Endothelial cell of hepatic sinusoid (primary cell): ENCODE data around the gene ELMO3.

Experiments
- in situ Hi-C: cut with HindIII; loops from 2 replicates; pipeline ENCODE4 v1.10.0; 2017; ENCODE audit warnings: low sequenced_read_pairs

ELMO3 gene

DNA sequence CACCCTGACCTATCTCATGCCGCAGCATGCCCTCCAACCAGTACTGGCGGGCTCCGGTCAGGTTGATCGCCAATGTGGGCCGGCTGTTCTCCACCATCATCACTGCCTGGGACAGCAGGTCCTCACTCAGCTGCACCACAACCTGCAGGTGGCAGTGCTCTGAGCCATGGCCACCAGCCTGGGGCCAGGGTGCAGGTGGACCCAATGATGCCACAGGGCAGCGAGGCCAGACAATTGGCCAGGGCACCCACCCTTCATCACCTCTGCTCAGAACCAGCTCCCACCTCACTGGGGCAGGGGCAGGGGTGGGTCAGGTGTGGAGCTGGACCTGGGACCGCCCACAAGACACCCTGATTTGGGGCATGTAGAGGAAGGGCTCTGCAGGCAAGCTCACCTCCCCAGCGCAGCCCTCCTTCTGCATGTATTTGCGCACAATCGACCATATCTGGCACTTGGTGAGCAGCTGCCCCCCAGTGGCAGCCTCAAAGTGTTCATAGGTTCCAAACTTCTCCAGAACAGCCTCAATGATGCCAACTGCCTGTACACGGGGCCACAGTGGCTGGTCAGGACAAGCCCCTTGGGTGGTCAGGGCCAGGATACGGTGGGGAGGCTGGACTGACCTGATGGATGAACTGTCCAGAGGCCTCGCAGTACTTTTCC lies 19.4 kb upstream of the ELMO3 start:
- in situ Hi-C loops = no loop called here

DNA sequence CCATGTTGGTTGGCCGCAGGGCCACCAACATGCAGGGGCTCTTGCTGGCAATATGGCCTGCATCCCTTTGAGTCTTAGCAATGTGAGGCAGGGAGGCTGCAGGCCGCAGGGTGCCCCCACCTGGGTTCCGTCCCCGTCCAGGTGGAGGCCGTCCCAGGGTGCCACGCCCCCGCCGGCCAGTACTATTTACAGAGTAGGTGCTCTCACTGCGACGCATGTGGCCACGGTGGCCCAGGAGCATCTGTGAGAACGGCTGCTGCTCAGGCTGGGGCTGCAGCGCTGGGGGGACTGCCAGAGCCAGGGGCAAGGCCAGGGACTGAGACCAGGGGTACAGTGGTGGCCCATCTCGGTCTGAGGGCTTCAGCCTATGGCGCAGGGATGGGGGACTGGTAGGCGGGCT lies 18.8 kb upstream of the ELMO3 start:
- in situ Hi-C loops = no loop called here

DNA sequence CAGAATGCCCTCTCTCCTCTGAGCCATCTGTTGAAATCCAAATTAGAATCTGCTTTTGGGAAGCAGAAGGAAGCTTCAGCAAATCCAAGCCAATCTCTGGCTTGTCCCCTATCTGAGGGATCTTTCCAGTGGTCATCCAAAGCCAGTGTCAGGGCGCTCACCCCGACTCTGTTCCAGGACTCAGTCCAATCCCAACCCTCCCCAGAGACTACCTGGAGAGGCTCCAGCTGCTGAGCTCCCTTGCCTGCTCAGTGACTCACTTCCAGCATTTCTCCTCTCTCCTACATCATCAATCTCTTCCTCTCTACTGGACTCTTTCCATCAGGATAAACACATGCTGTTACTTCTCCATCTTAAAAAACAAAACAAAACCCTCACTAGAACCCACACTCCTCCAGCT lies 17.6 kb upstream of the ELMO3 start:
- in situ Hi-C loops = no loop called here

DNA sequence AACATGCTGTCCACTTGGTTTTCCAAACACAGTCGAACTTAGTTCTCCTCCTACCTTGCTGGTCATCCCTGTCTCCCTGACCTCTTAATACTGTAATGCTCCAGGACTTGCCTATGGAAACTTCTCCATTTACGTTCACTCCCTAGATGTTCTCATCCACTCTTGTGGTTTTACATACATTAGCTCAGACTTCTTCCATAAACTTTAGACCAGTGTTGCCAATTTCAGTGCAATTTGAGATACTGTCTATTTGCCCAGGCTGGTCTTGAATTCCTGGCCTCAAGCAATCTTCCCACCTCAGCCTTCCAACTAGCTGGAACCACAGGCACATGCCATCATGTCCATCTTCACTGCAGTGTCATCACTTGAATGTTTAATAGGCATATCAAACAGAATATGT lies 16.6 kb upstream of the ELMO3 start:
- in situ Hi-C loops = no loop called here

DNA sequence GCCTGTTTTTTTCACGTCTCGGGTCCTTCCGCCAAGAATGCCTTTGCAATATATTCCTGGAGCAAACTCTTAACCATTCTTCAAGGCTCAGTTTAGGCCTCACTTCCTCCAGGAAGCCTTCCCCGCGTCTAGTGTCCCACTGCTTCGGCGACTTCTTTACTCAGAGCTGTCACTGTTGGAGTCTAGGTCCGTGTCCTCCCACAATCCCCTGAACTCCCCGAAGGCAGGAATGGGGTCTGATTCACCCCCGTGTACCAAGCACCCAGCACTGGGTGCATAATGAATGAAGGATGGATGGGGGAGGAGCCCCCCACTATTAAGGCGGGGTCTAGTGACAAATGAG lies 15.7 kb upstream of the ELMO3 start:
- in situ Hi-C loops = no loop called here

DNA sequence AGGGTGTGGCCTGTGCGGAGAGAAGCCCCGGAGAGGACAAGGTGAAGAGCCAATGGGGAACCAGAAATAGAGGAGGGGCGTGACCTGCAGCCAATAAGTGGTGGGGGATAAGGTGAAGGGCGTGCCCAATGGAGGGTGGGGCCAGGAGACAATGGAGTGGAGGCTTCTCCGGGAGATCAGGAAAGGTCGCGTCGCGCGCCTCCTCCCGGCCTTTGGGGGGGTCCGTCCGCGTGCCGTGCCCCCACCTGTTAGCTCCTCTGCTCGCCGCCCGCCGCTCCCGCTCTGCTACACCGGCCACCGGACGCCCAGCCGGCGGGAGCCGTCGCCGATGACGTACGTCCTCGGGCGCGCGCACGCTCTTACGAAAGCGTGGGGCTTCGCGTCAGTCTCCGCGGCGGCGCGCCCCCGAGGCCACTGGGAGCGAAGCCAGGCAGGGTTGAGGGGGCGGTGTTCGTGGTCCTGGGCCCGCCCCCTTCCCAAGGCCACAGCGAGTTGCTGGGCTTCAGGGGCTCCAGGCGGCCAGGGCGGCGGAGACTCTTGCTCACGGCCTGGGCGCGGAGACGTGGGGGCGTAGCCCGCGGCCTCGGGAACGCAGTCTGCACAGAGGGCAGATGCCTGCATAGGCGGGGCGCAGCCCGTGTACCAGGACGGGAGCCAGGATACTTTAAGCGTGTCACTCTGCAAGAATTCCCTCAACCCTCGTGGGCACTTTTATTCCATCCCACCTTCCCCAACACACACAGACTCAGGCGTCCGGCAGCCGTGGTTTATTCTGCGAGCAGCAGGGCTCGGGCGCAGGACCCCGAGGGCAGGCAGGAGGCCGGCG lies 15.1 kb upstream of the ELMO3 start, which contains the start of gene MATCAP1:
Gene MATCAP1, minus strand, starts transcription at position 337 of the 826 bp plus-strand sequence. CDS start 3,353 bp downstream, outside the sequence.
- in situ Hi-C loops = no loop called here

DNA sequence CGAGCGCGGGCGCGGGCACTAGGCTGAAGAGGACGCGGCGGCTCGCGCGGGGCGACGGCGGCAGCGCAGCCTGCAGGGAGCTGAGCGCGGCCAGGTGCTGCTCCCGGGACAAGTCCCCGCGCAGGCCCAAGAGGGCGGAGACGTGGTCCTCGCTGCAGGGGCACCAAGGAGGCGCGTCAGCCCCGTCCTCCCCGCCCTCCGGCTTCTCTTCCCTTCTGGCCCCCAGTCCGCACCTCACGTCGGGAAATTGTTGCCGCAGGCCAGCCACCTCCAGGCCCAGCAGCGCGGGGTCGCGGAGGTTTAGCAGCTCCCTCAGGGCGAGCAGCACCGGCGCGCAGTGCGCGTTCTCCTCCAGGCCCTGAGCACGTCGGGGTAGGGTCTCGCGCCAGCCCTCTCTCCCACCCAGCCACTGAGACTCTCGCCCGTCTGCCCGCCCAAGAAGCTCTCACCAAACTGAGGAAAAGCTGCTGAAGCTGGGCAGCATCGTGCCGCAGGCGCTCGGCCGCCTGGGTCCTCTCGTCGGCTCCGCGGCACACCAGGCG lies 14.4 kb upstream of the ELMO3 start:
- in situ Hi-C loops = no loop called here

DNA sequence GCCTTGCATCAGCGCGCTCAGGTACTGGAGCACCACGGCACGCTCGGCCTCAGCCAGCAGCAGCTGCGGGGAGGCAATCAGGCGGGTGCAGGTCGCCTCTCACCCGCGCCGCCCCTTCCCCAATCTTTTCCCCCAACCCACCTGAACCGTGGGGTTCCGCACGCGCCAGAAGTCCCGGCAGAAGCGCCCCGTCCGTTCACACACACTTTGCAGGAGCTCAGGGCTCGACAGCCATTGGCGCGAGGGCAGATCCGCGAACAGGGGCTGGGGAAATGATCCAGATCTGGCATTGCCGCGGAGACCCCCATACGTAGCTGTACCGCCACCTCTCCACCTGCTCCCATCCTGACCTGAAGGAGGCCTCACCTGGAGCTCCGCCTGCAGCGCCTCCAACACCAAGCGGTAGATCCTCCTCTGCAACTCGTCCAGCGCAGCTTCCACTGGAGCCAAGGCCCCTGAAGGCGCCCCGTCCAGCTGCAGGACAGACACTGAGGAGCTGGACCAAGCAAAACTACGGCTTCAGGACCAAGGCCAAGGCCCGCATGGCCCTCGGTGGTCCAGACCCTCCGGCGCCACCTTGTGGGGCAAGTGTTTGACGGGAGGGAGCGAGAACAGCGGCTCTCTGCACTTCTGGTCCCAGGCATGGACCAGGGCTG lies 13.8 kb upstream of the ELMO3 start:
- in situ Hi-C loops = no loop called here

DNA sequence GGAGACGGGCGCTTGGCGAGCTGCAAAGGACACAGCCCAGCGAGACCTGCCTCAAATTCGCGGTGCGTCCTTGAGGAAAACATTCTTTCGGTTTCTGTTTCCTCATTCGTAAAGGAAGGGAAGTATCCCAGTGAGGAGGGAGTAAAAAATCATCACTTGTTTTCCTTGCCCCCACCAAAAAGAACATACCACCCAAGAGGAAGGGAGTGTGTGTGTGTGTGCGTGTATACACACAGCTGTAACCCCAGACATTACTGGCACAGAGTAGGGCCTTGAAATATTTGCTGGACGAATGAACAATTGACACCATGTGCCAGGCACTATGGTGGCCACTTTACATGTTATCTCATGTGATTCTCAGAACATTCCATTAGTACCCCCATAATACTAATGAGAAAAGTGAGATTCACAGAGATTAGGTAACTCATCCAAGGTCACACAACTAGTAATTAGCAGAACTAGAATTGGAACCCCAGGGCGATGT lies 13.2 kb upstream of the ELMO3 start:
- in situ Hi-C loops = no loop called here

DNA sequence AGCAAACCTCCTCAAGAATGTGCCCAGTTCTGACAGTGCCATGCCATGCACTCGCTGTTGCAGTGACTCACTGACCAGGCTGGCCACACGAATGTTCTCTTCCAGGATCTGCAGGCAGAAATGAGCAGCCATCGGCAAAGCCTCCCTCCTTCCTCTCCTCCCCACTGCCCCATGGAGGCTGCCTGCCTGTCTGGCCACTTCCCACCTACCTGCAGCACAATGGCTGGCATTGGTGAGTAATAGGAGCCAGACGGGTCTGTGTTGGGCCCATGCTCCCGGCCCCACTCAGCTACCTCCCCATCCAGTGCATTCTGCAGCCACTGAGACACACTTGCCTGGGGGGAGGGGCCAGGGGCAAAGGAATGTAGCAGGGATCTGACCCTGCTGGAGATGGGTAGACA lies 12.4 kb upstream of the ELMO3 start:
- in situ Hi-C loops = no loop called here

DNA sequence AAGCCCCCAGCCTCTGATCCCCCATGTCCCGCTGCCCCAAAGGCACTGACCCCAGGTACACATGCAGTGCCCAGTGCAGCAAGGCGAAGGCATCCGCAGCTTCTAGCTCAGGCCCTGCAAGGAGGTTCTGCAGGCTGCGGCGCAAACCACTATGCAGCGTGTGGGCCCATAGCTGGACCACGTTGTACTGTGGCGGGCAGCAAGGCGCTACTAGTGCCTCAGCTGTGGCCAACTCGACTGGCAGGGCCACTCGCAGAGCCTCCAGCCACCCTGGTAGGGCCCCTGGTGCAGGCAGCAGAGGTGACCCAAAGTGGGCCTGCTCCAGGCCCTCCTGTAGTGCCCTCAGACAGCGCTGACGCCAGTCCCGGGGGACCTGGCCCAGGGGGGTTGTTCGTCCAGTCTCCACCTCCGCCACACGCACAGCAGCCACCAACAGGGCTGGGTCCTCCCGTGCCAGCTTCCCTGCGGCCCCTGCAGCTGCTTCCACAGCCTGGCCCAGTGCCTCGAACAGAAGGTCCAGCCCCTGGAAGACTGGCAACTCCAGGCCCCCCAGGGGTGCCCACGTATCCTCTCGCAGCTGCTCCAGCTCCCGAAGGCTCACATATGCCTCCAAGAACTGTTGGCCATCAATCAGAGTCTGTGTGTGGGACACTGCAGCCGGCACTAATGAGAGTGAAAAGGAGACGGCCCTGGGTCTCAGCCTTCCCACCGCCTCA lies 11.6 kb upstream of the ELMO3 start:
- in situ Hi-C loops = no loop called here

DNA sequence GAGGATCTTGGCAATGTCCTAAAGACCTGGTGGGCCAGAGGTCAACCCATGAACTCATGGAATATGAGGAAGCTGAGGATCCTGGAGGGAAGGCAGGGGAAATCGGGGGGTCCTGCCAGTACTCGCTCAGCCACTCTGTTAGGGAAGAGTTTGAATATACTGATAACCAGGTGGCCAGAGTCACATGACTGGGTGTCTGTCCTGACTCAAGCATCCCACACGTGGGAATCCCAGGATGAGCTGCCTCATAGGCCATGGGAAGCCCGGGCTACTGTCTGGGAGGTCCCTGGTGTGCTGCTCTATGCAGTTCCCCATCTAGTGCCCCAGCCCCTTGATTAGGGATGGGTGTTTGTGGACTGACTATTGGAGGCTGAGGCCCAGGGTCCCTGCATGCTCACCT lies 10.6 kb upstream of the ELMO3 start:
- in situ Hi-C loops = no loop called here

DNA sequence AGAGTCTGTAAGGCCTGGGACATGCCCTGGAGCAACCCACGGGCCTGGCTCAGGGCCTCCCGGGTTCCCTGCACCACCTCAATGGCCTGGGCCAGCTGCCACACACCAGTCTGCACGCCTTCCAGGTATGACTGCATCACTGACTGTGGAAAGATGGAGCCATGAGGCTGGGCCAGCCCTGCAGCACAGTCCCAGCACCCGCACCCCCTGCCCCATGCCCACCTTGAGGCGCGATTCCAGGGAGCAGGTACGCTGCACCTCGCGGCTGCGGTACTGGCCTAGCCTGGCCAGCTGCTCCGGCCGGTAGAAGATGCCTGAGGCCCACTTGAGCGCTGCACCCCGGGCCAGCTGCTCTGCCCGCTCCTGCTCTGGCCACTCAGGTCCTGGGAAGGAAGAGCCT lies 10.1 kb upstream of the ELMO3 start:
- in situ Hi-C loops = no loop called here

DNA sequence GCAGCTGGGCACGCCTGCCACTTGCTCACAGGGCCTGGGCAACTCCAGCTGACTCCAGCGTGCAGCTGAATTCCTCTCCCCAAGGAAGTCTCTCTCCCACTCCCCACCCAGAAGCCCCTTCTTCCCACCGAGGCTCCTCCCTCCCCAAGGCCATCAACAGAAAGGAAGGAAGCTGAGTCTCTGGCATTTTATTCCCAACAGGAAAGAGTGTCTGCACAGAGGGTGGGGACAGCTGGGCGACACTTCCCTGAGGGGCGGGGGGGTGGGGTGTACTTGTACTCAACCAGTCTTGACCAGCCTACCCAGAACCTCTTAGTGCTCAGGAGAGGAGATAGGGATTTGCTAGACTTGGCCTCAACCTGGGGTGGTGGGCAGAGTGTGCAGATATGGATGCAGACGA lies 8.9 kb upstream of the ELMO3 start, which contains the start of gene EXOC3L1:
Gene EXOC3L1, minus strand, starts transcription at position 96 of the 400 bp plus-strand sequence. CDS start 460 bp downstream, outside the sequence.
- in situ Hi-C loops = no loop called here

DNA sequence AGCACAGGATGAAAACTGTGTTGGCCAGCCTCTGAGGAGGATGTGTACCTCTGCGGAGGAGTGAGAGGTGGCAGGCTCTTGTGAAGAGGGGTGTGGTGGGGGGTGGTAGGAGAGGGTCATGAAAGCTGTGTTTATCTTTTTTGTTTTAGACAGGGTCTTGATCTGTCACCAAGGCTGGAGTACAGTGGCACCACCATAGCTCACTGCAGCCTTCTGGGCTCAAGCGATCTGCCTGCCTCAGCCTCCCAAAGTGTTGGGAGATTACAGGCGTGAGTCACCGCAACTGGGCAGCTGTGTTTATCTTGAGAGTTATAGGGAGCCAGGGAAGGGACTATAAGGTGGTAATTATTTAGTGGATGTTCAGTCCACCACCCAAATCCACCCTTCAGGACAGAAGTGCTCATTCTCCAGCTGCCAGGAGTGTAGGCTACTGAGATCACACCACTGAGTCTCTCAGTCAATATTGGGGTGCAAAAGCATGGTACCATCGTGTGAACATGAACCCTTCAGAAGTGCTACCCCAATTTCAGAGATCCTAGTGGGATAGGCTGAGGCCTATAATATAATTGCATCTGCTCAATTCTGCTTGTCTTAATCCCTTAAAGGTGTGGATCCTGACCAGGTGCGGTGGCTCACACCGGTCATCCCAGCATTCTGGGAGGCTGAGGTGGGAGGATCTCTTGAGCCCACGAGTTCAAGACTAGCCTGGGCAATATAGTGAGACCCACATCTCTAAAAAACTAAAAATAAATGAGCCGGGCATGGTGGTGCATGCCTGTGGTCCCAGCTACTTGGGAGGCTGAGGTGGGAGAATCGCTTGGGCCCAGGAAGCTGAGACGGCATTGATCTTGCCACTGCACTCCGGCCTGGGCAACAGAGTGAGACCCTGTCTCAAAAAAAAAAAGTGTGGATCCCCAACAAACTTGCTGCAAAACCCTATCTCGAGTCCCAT lies 8.2 kb upstream of the ELMO3 start:
- in situ Hi-C loops = no loop called here

DNA sequence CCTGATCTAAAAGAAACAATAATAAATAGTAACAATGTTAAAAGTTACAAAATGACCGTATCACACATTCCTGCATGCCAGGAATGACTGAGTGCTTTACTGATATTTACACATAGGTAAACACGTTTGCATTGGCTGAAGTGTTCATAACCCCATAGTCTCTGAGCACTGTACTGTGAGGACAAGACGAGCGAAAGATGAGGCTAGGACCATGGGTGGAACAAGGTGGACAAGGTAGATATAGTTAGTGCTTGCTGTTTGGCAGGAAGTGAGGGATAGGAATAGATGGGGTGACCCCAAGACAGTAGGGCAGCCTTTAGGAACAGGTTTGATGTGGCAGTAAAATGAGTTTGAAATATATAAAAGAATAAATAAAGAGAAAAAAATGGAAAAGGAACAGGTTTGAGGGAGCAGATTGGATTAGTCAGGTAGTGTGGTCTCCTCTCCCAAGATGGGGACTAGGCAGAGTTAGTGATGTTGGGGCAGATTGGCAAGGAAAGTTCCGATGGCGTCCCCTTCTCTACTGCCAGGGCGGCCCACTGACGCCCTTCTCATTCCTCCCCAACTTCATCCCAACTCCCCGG lies 7.4 kb upstream of the ELMO3 start:
- in situ Hi-C loops = no loop called here

DNA sequence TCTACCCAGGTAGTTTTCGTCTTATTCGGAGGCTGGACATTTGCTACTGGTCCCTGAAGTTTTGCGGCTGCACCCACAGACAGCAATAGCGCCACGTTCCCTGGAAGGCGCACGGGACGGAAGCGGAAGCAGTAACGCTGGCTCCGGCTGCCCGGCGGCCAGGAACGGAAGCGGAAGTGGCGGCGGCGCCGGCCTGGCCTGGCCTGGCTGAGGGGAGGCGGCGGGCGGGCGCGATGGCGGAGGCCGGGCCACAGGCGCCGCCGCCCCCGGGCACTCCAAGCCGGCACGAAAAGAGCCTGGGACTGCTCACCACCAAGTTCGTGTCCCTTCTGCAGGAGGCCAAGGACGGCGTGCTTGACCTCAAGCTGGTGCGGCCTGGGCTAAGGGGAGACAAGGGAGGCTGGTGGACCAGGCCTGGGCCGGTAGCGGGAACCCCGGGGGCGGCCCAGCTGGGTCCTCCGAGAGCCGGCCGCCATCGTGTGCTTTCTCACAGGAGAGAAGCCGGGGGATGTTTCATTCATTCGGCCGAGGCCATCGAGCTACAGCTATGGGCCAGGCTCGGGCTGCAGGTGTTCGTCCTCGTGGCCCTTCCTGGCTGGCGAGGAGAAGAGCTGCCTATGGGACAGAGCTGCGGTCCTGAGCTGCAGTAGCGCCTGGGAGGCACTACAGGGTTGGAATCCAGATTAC lies 6.8 kb upstream of the ELMO3 start, which contains the start of gene E2F4:
Gene E2F4, plus strand, starts transcription at position 161 of the 687 bp plus-strand sequence. Its CDS starts 73 bp downstream, at position 234.
- in situ Hi-C loops = no loop called here

DNA sequence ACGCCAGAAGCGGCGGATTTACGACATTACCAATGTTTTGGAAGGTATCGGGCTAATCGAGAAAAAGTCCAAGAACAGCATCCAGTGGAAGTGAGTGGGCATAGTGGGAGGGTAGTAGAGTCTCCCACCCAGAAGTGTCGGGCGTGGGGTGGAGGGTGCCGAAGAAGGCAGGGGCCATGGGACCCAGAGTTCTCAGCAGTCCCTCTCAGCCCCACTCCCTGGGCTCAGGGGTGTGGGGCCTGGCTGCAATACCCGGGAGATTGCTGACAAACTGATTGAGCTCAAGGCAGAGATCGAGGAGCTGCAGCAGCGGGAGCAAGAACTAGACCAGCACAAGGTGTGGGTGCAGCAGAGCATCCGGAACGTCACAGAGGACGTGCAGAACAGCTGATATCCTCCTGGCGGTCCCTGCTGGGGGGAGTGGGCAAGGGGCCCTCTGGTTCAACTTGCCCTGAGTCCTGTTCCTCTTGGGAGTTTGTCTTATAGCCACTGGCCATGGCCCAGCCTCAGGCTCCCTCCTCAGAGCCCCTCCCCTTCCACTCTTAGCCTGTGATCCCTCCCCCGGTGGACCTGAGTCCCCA lies 6.1 kb upstream of the ELMO3 start:
- in situ Hi-C loops = no loop called here
